Cardiac septum (tissue), 1 donor: Measurements from ENCODE around the gene SNAP29. TPM values are rescaled to one million over a fixed set of nuclear protein-coding genes. Genes with fewer than 3 reads are reported as not detected.

Experiments
- DNase-seq: peaks from one replicate; pipeline ENCODE4 v3.0.0-alpha.2; 2020; ENCODE audit warnings: low spot score
- intact Hi-C: fragments of 100-400 bp; cut with DNase I; formaldehyde crosslinking; loops from one replicate; pipeline ENCODE4 v1.14.0; 2022
- total RNA-seq: library from RNA; stranded (reverse); fragmentation: NEBNext Ultra II Directional; extraction: Animal tissue kit (Norgen Biotek cat#: 25700); gene quantifications from one replicate; pipeline ENCODE4 v1.2.1, GENCODE V29; 2021
- donor health status: DM: no; HTN: no; CAD: no.

SNAP29 gene
- total RNA-seq, 1 donor from 2014 or later = 23.6 TPM

DNA sequence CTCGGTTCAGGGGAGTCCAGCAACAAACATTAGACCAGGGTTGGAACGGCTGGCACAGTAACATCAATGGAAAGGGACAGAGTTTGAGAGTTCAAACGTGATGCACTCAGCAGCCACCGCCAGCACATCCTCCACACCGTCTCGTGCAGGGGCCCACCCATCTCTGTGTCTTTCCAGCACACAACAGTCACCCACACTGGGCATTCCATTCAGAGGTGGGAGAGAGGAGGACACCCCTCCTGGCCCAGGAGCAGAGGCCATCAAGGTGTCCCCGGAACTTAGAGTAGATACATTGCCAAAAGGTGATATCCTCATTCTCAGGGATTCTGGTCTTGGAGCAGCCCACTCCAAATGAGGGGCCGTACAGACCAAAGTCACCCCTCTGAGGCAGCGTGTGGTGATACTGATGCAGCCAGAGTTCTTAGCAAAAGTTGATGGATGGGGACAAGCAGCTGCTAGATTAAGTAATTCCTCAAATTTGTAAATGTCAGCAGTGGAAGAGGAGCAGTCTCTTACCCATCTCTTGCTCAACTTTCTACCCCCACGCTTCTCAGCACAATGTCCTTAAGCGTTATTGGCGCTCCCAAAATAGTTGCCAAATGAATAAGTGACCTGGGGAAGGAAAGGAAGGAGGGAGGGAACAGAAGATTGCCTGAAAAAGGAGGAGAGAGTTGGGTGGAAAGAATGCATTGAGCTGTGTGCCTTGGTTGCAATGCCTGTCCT is 5.5 kb downstream of the SNAP29 start:
- DNase-seq = no peak
- intact Hi-C loops = no loop called here

DNA sequence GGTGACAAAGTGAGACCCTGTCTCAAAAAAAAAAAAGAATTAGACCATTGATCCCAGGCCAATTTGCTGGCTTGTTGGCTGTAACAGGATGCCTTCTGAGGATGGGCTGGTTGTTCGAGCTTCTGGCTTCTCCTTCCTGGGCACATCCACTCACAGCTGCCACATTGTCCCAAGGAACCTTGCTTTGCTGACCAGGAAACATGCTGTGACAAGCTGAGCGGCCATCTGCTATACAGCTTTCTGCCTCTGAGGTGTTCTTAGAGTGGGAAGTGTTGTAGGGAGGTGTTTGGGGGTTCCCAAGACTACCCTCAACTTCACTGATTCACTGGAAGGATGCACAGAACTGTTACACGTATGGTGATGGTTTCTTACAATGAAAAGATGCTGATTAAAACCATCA is 6.5 kb downstream of the SNAP29 start:
- no peak for DNase-seq
- intact Hi-C loops = no loop called here

DNA sequence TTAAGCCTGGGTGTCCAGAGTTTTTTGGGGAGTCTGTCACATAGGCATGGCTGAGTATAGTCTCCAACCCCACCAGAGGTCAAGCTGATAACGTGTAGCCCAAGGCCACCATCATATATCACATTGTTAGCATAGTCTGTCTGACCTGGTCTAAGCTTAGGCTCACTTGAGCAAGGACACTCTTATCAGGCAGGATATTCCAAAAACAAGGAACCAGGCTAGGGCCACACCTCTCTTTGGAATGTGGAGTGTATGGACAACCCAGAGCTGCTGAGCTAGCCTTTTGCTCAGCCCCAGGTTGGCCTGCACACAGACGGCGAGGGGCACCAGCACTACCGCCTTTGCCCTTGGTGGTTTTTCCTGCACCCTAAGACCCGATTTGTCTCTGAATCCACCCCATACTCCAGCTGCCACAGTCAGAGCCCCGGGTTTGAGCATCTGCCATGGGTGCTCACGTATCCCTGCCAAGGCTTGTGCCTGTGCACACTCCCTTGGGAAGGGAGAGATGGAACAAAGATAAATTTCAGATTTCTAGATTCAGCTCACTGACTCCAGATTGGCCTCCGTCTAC is 7.2 kb downstream of the SNAP29 start:
- DNase-seq = no peak
- intact Hi-C loops = no loop called here

DNA sequence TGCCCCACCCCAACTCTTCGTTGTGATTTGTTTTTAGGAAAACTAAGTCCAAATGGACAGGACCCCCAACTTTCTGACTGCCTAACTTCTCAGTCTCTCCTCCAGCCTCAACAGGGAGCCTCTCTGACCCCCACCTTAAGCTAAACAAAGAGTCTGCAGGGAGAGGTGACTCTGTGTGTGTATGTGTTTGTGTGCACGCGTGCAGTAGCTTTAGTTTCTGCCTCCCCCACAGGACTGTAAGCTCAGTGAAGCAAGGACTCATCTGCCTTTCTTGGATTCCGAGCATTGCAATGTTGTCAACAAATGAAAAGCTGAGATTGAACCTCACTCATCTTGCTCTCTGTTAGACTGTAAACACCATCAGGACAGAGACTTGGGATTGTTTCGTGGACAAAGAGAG is 7.9 kb downstream of the SNAP29 start:
- no peak for DNase-seq
- intact Hi-C loops = no loop called here

DNA sequence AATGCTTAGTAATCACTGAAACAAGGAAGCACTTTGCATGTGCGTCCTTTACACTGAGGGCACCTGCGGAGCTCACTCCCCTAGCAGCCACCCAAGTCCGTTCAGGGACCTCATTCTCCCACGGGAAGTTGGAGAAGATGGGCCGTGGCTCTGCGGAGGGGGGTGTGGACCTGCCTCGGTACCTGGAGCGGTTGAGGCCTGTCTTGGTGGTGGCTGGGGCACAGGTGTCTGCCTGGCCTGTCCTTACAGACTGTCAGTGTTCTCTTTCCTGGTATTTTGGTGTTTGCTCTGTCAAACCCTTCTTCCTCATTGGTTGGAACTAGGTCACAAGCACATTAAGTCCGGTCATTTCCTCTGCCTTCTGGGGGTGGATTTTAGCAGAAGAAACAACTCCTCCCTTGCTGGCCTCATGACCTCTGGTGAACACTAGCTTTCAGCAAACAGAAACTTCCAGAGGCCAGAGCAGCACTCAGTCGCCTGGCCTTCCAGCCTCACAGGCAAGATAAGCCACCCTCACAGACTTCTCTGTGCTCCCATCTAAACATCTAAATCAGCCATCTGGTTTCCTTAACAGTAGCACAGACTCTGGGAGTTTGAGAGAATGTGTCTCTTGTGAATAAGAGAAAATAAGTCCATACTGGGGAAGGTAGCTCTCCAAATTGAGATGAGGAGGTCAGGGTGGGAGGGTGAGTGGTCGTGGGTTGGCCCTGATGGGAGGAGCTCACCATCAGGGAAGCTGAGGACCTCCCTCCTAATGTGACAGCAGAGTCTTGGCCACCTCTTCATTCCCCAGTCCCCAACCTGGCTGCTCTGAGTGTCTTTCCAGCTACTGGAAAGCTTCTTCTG is 8.6 kb downstream of the SNAP29 start:
- intact Hi-C loops = no loop called here

DNA sequence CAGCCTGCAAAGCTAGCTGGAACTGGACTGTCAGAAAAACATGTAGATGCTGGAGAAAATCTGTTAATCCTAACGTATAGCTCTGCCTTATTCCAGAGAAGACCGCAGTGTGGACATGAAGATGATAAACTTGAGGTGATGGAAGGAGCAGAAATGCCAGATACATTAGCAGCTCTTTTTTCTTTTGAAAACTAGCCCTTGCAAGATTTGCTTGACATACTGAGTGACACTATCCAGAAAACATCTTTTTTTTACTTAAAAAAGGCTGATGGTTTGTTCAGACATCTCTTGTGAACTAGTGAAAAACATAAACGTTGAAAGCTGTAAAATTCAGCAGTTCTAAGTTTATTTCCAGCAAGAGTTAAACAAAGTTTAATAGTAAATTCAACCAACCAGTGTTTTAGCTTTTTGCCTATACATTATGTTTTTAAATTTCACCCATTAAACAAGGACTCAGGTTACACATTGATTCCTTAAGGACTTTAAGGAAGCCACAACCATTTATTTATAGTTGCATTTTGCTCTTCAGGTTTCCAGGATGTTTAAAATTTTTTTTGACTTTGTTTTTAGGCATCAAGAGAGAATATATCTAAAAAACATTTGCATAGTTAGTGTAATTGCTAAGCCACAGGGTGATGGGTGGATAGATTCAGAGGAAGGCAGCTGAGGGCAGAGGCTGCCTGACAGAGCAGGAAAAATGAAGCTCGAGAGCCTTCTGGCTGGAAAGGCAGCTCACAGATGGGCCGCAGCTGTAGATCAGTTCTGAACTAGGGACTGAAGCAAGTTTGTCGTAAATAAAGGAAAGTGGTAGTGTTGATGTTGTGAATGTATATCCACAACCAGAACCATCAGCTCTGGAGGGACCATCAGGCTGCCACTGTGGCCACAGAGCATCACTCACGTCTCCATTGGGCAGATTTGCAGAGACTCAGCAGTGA is 9.5 kb downstream of the SNAP29 start:
- intact Hi-C loops = no loop called here
- DNase-seq = no peak

More for the DNA sequence above, 8.6 kb downstream of the SNAP29 start:
- DNase-seq = no peak

DNA sequence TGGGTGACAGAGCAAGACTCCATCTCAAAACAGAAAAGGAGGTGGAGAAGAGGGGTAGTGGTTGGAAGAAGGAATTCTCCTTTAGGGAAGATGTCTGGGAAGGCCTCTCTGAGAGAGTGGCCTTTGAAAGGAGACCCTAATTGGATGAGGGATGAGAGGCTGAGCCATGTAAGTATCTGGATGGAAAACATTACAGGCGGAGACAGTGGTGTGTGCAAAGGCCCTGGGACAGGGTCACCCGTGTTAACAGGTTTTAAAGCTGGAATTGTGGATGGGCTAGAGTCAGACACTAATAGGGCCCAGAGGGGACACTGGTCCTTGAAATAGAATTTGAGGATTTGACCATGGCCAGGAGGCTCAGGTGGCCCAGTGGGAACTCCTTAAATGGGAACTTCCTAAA is 10.4 kb downstream of the SNAP29 start:
- DNase-seq = no peak
- intact Hi-C loops = no loop called here

DNA sequence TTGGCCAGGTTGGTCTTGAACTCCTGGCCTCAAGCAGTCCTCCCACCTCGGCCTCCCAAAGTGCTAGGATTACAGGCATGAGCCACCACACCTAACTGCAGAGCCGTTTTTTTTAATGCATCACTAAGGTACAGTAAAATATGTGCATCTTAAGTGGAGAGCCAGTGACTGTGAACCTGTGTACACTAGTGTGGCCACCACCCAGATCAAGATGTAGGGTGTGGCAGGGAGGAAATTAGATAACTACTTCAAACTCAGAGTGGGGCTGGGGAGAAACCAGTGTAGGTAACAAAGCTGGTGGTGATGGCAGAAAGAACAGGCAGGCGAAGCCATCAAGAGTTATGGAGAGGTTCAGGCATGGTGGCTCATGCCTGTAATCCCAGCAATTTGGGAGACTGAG is 14.4 kb downstream of the SNAP29 start:
- no peak for DNase-seq
- intact Hi-C loops = no loop called here

DNA sequence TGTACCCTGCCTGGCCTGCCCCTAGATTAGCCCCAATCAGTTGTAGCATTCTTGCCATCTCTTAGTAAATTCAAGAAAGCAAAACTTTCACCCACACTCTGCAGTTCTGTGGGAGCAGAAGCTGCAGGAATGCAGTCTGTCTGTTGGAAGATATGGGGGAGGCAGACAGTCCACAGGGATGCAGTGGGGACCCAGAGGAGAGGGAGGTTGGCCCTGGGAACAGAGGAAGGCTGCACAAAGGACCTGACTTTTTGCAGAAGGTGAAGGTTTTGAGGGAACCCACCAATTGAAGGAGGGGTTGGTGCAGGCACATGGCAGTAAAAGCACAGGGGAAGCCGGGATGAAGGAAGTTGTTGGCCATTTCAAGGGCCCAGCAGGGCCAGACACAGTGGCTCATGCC is 16.5 kb downstream of the SNAP29 start:
- no peak for DNase-seq
- intact Hi-C loops = no loop called here

DNA sequence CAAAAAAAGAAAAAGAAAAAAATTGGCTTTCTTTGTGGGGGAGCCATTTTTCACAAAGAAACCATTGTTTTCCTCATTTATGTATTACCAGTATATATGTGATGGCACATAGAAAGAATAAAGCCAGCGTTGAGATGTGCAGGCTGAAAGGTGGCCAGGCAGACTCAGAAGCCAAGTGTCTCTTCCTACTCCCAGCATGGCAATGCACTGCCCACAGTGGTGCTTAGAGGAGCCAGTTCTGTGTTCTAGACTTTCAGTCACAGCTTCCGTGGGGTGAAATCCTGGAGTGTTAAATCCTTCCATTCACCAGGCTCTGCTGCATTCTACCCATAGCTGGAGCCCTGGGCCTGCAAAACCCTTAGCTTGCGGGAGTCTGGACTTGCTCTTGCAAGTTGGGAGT is 18.9 kb downstream of the SNAP29 start:
- intact Hi-C loops = no loop called here
- DNase-seq = no peak

DNA sequence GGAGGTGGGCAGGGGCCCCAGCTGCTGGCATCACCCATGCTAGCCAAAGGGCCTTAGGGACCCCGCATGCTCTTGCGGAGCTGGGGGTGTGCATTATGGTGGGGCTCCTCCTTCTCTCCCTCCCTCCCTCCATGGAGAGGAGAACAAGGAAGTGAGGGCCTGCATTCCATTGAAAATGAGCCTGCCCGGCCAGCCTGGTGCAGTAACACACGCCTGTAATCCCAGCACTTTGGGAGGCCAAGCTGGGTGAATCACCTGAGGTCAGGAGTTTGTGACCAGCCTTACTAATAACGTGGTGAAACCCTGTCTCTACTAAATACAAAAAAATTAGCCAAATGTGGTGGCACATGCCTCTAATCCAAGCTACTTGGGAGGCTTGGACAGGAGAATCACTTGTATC is 22.4 kb downstream of the SNAP29 start:
- intact Hi-C loops = loop anchor here (10.0 kb wide), 1 partner anchor 224 kb away; no protein-coding TSS in a partner anchor
- no peak for DNase-seq

DNA sequence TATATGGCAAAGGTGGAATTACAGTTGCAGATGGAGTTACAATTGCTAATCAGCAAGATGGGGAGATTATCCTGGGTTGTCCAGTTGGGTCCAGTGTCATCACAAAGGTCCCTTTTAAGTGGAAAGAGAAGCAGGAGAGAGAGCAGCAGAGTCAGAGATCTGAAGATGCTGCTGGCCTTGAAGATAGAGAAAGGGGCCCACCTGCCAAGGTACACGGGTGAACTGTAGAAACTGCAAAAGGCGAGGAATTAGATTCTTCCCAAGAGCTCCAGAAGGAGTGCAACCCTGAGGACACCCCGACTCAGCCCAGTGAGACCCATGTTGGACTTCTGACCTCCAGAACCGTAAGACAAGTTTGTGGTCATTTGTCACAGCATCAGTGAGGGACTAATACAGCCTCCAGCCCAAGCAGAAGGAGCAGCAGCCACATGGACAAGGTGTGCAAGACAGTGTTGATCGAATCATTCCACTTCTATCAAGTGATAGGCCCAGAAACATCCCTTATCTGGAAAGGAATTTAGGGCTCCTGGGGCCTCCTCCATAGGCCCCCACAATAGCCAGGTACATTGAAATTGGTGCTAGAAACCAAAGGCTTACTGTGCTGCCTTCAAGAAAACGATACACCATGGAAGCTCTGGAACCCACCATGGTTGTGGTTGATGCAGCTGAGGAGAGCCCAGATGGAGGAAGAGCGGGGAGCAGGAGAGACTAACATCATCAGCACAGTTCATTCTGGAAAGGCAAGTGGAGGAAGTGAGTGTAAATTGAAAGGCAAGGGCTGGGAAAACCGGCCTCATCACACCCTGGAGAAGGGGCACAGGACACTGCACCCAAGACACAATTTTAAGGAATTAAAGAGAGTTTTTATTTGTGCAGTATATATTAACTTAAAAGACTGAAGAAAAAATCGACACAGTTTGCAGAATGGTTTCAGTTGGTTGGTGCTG is 23.3 kb downstream of the SNAP29 start:
- intact Hi-C loops = loop anchor here (10.0 kb wide), 1 partner anchor 223 kb away; no protein-coding TSS in a partner anchor
- no peak for DNase-seq

DNA sequence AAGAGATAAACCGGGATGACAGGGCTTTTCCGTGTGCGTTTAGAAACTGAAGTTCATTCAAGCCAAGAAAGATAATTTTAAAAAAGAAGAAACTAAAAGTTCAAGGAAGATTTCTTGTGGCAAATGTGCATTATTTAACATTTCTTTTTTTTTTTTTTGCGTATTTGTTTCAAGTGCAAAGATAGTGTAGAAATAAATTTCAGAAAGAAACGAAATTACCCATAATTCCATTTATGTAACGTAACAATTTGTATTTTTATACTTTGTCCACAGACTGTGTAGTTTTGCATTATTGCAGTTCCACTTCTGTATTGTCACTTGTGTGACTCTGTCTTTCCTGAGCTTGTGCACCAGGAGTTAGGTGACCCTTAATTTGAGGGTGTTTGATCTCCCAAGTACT is 24.0 kb downstream of the SNAP29 start:
- intact Hi-C loops = loop anchor here (10.0 kb wide), 1 partner anchor 222 kb away; no protein-coding TSS in a partner anchor
- DNase-seq = no peak

DNA sequence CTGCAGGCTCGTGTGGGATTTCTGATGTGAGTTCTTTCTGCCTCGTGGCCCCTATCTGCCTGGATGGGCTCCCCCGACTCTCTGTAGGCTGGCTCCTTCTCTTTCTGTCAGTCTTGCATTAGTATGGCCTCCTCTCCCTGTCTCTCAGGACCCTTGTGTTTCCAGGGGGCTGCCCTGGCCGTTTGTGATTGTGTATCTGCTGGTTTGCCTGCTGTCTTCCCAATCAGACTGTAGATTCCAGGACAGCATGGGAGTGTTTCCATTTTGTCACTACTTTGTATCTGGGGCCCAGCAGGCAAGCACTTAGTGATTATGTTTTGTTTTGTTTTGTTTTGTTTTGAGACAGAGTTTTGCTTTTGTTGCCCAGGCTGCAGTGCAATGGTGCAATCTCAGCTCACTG is 25.6 kb downstream of the SNAP29 start:
- no peak for DNase-seq
- intact Hi-C loops = loop anchor here (10.0 kb wide), 1 partner anchor 220 kb away; no protein-coding TSS in a partner anchor

DNA sequence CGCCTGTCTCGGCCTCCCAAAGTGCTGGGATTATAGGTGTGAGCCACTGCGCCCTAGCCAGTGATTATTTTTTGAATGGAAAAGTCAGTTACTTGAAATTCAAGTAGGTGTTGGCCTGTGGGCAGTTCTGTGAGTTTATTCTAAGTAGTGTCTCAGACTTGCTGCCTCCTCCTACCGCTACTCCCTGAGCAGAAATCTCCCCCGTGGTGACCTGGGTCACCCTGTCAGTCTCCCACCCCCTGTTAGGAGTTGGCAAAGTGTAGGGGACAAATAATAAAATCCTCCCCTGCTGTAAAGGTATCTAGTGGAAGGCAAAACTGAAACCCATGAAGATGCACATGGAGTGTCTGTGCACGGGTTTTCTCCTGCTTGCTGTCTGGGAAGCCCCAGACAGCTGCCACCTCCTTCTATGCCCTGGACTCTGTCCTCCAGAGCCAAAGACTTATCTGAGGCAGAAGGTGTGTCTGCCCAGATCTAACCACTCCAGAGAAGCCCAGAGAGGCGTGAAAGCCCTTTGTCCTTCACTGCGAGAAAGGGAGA is 26.3 kb downstream of the SNAP29 start:
- no peak for DNase-seq
- intact Hi-C loops = loop anchor here (10.0 kb wide), 1 partner anchor 220 kb away; no protein-coding TSS in a partner anchor

DNA sequence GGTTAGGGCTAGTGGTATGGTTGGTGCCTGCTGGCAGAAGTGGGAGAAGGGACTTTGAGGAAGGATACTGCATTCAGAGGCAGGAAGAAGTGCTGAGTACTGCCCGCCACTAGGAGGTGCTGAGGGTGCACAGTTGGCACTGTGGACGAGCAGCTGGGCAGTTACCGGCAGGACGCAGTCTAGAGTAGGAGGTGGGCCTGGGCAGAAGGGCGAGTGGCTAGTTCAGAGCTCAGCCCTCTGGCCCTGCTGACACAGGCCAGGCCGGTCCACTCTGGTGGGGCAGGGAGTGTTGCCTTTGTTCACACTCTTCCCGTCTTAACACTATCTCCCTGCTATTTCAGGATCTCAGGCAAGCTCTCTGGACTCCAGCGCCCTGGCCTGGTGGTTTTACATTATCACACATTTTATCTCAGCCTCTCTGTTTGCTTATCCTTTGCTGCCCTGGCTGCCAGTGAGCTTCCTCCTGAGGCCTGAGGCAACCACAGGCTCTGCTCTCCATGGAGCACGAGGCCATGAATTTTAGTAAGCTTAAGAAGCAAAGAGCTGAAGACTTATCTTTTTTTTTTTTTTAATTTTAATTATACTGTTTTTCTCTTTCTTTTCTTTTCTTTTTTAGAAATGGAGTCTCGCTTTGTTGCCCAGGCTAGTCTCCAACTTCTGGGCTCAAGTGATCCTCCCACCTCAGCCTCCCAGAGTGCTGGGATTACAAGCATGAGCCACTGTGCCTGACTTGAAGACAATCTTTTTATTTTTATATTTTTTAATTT is 26.9 kb downstream of the SNAP29 start:
- intact Hi-C loops = loop anchor here (10.0 kb wide), 1 partner anchor 219 kb away; no protein-coding TSS in a partner anchor
- peak; percentile 91 for DNase-seq

DNA sequence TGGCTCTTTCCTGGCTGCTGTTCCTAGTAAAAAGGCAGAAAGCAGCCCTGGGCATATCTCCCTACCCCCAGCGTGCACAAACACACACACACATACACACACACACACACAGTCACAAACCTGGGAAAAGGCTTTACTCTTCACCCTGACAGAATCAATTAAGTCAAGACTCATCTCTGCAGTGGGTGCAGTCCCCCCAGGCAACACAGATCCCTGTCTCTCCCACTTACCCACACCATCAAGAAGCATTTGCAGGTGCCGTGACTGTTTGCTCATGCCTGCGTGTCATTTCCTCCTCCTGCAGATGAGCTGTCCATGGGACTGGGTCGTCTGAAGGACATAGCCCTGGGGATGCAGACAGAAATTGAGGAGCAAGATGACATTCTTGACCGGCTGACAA is 28.6 kb downstream of the SNAP29 start:
- no peak for DNase-seq
- intact Hi-C loops = loop anchor here (10.0 kb wide), 1 partner anchor 217 kb away; no protein-coding TSS in a partner anchor
